ENCODE results near the gene MICAL2. TPM values are rescaled to one million over a fixed set of nuclear protein-coding genes. Genes with fewer than 3 reads are reported as not detected.

MICAL2 gene
- total RNA-seq, 3 donors from 2014 or later: 263 to 384 (median 312) TPM

GRCh38 chr11:12103411-12104225, 6.8 kb upstream of the MICAL2 start:
- ATAC-seq: no peak

GRCh38 chr11:12105471-12105870, 4.9 kb upstream of the MICAL2 start:
- H3K4me1 ChIP-seq (ENCODE audit: low read depth): peaks cover 21% of the 10 kb centered on the region
- intact Hi-C loops (cut with DNase I, micrococcal nuclease): no loop called here

More at GRCh38 chr11:12103411-12104225, 6.8 kb upstream of the MICAL2 start:
- no peak overlapping the region for H3K4me3 ChIP-seq
- no peaks in the 10 kb centered on the region for H3K9me3 ChIP-seq
- no peak for DNase-seq
- peaks cover 30% of the 10 kb centered on the region for H3K4me1 ChIP-seq (ENCODE audit: low read depth)
- TF ChIP-seq CTCF (IDR thresholded peaks at IDR 0.05): no peak
- H3K36me3 ChIP-seq (ENCODE audit: low read depth): no peaks in the 10 kb centered on the region
- intact Hi-C loops (cut with DNase I, micrococcal nuclease): no loop called here

GRCh38 chr11:12106101-12106500, 4.3 kb upstream of the MICAL2 start:
- Histone ChIP-seq H3K4me1 (ENCODE audit: low read depth) (peaks cover 15% of the 10 kb centered on the region), H3K4me3 (no peak overlapping the region), H3K9me3 (no peaks in the 10 kb centered on the region), H3K36me3 (ENCODE audit: low read depth) (no peaks in the 10 kb centered on the region)
- DNase-seq: no peak
- ATAC-seq: no peak
- intact Hi-C loops (cut with DNase I, micrococcal nuclease): no loop called here
- no peak for TF ChIP-seq CTCF (IDR thresholded peaks at IDR 0.05)

More at GRCh38 chr11:12105471-12105870, 4.9 kb upstream of the MICAL2 start:
- Histone ChIP-seq H3K36me3 (ENCODE audit: low read depth) (no peaks in the 10 kb centered on the region), H3K4me3 (no peak overlapping the region), H3K9me3 (no peaks in the 10 kb centered on the region)
- ATAC-seq (no peak), DNase-seq (no peak)
- no peak for TF ChIP-seq CTCF (IDR thresholded peaks at IDR 0.05)

- Histone ChIP-seq H3K36me3 (ENCODE audit: low read depth) (no peaks in the 10 kb centered on the region), H3K4me1 (ENCODE audit: low read depth) (peaks cover 11% of the 10 kb centered on the region), H3K9me3 (no peaks in the 10 kb centered on the region), H3K4me3 (no peak overlapping the region)
- no peak for TF ChIP-seq CTCF (IDR thresholded peaks at IDR 0.05)
- ATAC-seq (no peak), DNase-seq (no peak)
- intact Hi-C loops (cut with DNase I, micrococcal nuclease): no loop called here
Measured at GRCh38 chr11:12106501-12106900, 3.9 kb upstream of the MICAL2 start.

GRCh38 chr11:12108875-12109453, 1.4 kb upstream of the MICAL2 start:
- Histone ChIP-seq H3K4me3 (no peak overlapping the region), H3K36me3 (ENCODE audit: low read depth) (no peaks in the 10 kb centered on the region), H3K4me1 (ENCODE audit: low read depth) (peaks cover 7% of the 10 kb centered on the region), H3K9me3 (no peaks in the 10 kb centered on the region)
- no peak for ATAC-seq
- intact Hi-C loops (cut with DNase I, micrococcal nuclease): no loop called here
- TF ChIP-seq CTCF (IDR thresholded peaks at IDR 0.05): no peak
- DNase-seq: no peak
